ENCODE data around the gene OGA.

- TF ChIP-seq CTCF (IDR thresholded peaks at IDR 0.05): no peak
- TF ChIP-seq POLR2A (IDR thresholded peaks at IDR 0.05): no peak
These were observed 45.1 kb downstream of the OGA start for GRCh38 chr10:101772895-101773761.
